Measurements from ENCODE around the gene PARD3B. TPM values are rescaled to one million over a fixed set of nuclear protein-coding genes. Genes with fewer than 3 reads are reported as not detected.

The PARD3B gene
- total RNA-seq, 4 donors from 2014 or later, result 32.6 to 65.7 (median 38.6) TPM

DNA sequence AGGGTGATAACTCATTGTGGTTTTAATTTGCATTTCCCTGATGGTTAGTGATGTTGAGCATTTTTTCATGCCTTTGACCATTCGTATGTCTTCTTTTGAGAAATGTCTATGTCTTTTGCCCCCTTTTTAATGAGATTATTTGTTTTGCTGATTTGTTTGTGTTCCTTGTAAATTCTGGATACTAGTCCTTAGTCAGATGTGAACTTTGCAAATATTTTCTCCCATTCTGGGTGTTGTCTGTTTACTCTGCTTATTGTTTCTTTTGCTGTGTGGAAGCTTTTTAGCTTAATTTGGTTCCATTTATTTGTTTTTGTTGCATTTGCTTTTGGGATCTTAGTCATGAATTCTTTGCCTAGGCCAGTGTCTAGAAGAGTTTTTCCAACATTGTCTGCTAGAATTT lies 192.0 kb downstream of the PARD3B start:
- Histone ChIP-seq H3K4me1 (no peaks in the 10 kb centered on the region), H3K27me3 (no peaks in the 10 kb centered on the region), H3K27ac (no peak overlapping the region), H3K4me3 (no peak overlapping the region), H3K36me3 (peaks cover 0 to 3% (median 0%) of the 10 kb centered on the region in 4 donors), H3K9me3 (peaks cover 0 to 8% of the 10 kb centered on the region in 2 donors)
- WGBS, 2 donors (ENCODE audit: low coverage in 1 of 2), result 69 to 81% methylated on average over 1 of the region's 1 CpG
- in situ Hi-C loops (cut with MboI; ENCODE audit: low pct_ligation_motif_present in 1 of 4, low pct_unique_long_range_greater_than_20kb in 1 of 4, low sequenced_read_pairs in 3 of 4) (no loop called here), intact Hi-C loops (cut with DNase I; ENCODE audit: low total_unique reads) (no loop called here)
- DNase-seq, result no peak
- TF ChIP-seq, protein P1, sequence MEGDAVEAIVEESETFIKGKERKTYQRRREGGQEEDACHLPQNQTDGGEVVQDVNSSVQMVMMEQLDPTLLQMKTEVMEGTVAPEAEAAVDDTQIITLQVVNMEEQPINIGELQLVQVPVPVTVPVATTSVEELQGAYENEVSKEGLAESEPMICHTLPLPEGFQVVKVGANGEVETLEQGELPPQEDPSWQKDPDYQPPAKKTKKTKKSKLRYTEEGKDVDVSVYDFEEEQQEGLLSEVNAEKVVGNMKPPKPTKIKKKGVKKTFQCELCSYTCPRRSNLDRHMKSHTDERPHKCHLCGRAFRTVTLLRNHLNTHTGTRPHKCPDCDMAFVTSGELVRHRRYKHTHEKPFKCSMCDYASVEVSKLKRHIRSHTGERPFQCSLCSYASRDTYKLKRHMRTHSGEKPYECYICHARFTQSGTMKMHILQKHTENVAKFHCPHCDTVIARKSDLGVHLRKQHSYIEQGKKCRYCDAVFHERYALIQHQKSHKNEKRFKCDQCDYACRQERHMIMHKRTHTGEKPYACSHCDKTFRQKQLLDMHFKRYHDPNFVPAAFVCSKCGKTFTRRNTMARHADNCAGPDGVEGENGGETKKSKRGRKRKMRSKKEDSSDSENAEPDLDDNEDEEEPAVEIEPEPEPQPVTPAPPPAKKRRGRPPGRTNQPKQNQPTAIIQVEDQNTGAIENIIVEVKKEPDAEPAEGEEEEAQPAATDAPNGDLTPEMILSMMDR (IDR thresholded peaks at IDR 0.05), result no peak
- TF ChIP-seq POLR2A (IDR thresholded peaks at IDR 0.05), result no peak
- TF ChIP-seq POLR2AphosphoS5 (IDR thresholded peaks at IDR 0.05), result no peak
- no peak for TF ChIP-seq EP300 (IDR thresholded peaks at IDR 0.05; ENCODE audit: low read depth)

DNA sequence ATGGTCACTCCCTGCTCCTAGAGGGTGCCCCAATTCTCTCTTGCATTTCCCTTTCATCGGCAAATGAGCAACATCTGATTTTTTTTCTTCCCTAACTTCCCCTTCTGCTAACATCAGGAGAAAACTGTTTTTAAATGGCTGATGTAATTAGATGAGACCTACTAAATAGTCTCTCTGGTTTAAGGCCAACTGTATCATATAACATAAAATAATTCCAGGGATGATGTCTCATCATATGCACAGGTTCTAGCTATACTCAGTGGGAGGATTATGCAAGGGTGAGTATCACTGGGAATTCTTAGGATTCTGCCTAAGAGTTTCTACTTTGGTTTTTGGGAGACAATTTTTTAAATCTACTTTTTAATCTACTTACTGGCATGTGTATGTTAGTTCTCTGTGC lies 193.4 kb downstream of the PARD3B start:
- Histone ChIP-seq H3K4me3 (no peak overlapping the region), H3K27ac (no peak overlapping the region), H3K9me3 (peaks cover 0 to 8% of the 10 kb centered on the region in 2 donors), H3K27me3 (no peaks in the 10 kb centered on the region), H3K36me3 (peaks cover 0 to 3% (median 0%) of the 10 kb centered on the region in 4 donors), H3K4me1 (peaks cover 0 to 11% (median 0%) of the 10 kb centered on the region in 4 donors)
- DNase-seq, result no peak
- 65 to 86% methylated on average over 1 of the region's 1 CpG for WGBS, 2 donors (ENCODE audit: low coverage in 1 of 2)
- intact Hi-C loops (cut with DNase I; ENCODE audit: low total_unique reads) (no loop called here), in situ Hi-C loops (cut with MboI; ENCODE audit: low pct_ligation_motif_present in 1 of 4, low pct_unique_long_range_greater_than_20kb in 1 of 4, low sequenced_read_pairs in 3 of 4) (no loop called here)
- TF ChIP-seq EP300 (IDR thresholded peaks at IDR 0.05; ENCODE audit: low read depth) (no peak), POLR2A (IDR thresholded peaks at IDR 0.05) (no peak), POLR2AphosphoS5 (IDR thresholded peaks at IDR 0.05) (no peak)
- TF ChIP-seq, protein P1 (IDR thresholded peaks at IDR 0.05), result no peak

DNA sequence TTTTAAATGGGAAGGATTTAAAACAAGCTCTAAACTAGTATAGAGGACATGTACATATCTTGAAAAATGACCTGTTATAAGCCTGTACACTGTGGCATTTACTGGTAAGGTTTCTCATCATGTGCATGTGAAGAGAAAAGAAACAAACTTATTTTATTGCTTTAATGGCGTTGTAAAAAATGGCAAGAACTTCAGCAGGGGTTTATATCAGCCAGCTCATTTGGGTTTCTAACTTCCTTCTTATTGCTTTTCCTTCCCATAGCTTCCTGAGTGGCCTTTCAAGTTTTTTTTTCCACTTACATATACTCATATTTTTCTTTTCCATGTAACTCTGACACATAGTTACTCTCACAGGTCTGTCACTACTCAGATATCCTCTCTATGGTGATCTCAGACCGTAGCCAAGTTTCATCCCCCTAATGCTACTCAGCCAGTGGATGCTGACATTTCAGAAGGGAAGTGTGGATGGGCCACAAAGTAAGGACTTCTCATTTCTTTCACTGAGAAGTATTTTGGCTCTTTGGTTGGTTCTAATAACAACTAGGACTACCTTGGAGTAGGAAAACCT lies 198.2 kb downstream of the PARD3B start:
- Histone ChIP-seq H3K27me3 (no peaks in the 10 kb centered on the region), H3K27ac (peak overlapping the region in 1 of 4 donors; percentile 23), H3K4me1 (peaks cover 0 to 13% (median 0%) of the 10 kb centered on the region in 4 donors), H3K9me3 (peaks cover 0 to 8% of the 10 kb centered on the region in 2 donors), H3K4me3 (no peak overlapping the region), H3K36me3 (peaks cover 0 to 3% (median 0%) of the 10 kb centered on the region in 4 donors)
- intact Hi-C loops (cut with DNase I; ENCODE audit: low total_unique reads) (no loop called here), in situ Hi-C loops (cut with MboI; ENCODE audit: low pct_ligation_motif_present in 1 of 4, low pct_unique_long_range_greater_than_20kb in 1 of 4, low sequenced_read_pairs in 3 of 4) (no loop called here)
- TF ChIP-seq POLR2AphosphoS5 (IDR thresholded peaks at IDR 0.05), result no peak
- TF ChIP-seq, protein P1 (IDR thresholded peaks at IDR 0.05), result no peak
- no peak for TF ChIP-seq POLR2A (IDR thresholded peaks at IDR 0.05)
- no peak for TF ChIP-seq EP300 (IDR thresholded peaks at IDR 0.05; ENCODE audit: low read depth)
- WGBS, 2 donors (ENCODE audit: low coverage in 1 of 2), result 40 to 58% methylated on average over 2 of the region's 2 CpGs
- no peak for DNase-seq

DNA sequence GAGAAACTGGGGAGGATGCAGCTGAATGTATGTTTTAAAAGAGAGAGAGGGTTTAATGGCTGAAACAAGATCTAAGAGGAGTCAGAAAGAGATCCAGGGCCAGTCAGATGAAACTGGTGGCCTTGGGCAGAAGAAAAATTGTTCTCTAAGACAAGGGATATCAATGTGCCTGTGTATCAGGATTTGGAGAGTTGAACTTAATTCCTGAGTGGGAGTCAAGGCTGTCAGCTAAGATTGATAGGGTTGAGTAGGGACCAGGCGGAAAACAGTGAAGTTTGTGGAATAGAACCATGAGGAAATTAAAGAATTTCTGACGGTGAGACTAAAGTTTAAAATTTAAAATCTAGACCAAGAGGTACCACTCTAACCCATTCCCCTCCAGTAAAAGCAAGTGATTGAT lies 199.2 kb downstream of the PARD3B start:
- TF ChIP-seq POLR2A (IDR thresholded peaks at IDR 0.05) (no peak), POLR2AphosphoS5 (IDR thresholded peaks at IDR 0.05) (no peak), EP300 (IDR thresholded peaks at IDR 0.05; ENCODE audit: low read depth) (no peak)
- TF ChIP-seq, protein P1 (IDR thresholded peaks at IDR 0.05), result no peak
- 92 to 100% methylated on average over 1 to 2 of the region's 2 CpGs for WGBS, 2 donors (ENCODE audit: low coverage in 1 of 2)

More for the DNA sequence above, 199.2 kb downstream of the PARD3B start:
- Histone ChIP-seq H3K4me3 (no peak overlapping the region), H3K4me1 (peaks cover 0 to 13% (median 0%) of the 10 kb centered on the region in 4 donors), H3K9me3 (peaks cover 0 to 8% of the 10 kb centered on the region in 2 donors), H3K36me3 (peaks cover 0 to 3% (median 0%) of the 10 kb centered on the region in 4 donors), H3K27ac (no peak overlapping the region), H3K27me3 (no peaks in the 10 kb centered on the region)
- DNase-seq, result no peak
- intact Hi-C loops (cut with DNase I; ENCODE audit: low total_unique reads) (no loop called here), in situ Hi-C loops (cut with MboI; ENCODE audit: low pct_ligation_motif_present in 1 of 4, low pct_unique_long_range_greater_than_20kb in 1 of 4, low sequenced_read_pairs in 3 of 4) (no loop called here)

Data from transverse colon (tissue), 4 donors.